HepG2 (cell line): ENCODE results near the gene C5orf24. TPM values are rescaled to one million over a fixed set of nuclear protein-coding genes. Genes with fewer than 3 reads are reported as not detected.

Source experiments
- AHR ChIP-seq: IDR thresholded peaks from 2 replicates; pipeline ENCODE4 v1.6.1; 2018; ENCODE audit warnings: missing genetic modification reagents, missing compliant biosample characterization
- FIP1L1 ChIP-seq: fragments of 200-400 bp; formaldehyde crosslinking; IDR thresholded peaks from 2 replicates; pipeline ENCODE4 v1.6.1; 2018; ENCODE audit warnings: low read depth, mild to moderate bottlenecking, low read length, moderate library complexity, borderline replicate concordance; ENCODE audit not compliant: insufficient read depth
- HMG20A ChIP-seq: IDR thresholded peaks from 2 replicates; pipeline ENCODE4 v1.6.1; 2016; ENCODE audit warnings: borderline replicate concordance
- KAT2B ChIP-seq: fragments of 150-350 bp; IDR thresholded peaks from 2 replicates; pipeline ENCODE4 v1.6.1; 2014; ENCODE audit warnings: low read depth, low read length, borderline replicate concordance
- KLF11 ChIP-seq: IDR thresholded peaks from 2 replicates; pipeline ENCODE4 v1.6.1; 2016; ENCODE audit warnings: missing compliant biosample characterization
- POLR2G ChIP-seq: fragments of 200-400 bp; formaldehyde crosslinking; IDR thresholded peaks from 2 replicates; pipeline ENCODE4 v1.6.1; 2018; ENCODE audit warnings: mild to moderate bottlenecking, low read depth, low read length, moderate library complexity
- RBAK ChIP-seq: sonication (generic); formaldehyde crosslinking; IDR thresholded peaks from 2 replicates; pipeline ENCODE4 v1.5.1; 2020; ENCODE audit warnings: mild to moderate bottlenecking, missing genetic modification reagents
- TBP ChIP-seq: sonication (generic); formaldehyde crosslinking; IDR thresholded peaks from 2 replicates; pipeline ENCODE4 v1.5.0; 2020; ENCODE audit warnings: missing genetic modification reagents
- ZFAT ChIP-seq: sonication (generic); formaldehyde crosslinking; conservative IDR thresholded peaks from 2 replicates; pipeline ENCODE4 v1.8.1; 2023; ENCODE audit warnings: missing genetic modification reagents, inconsistent platforms
- ZNF136 ChIP-seq: sonication (generic); formaldehyde crosslinking; IDR thresholded peaks from 2 replicates; pipeline ENCODE4 v1.8.1; 2022; ENCODE audit warnings: low read depth, mild to moderate bottlenecking, moderate library complexity, missing genetic modification reagents
- ZNF232 ChIP-seq: sonication (generic); formaldehyde crosslinking; IDR thresholded peaks from 2 replicates; pipeline ENCODE4 v1.4.0; 2020; ENCODE audit warnings: missing genetic modification reagents, borderline replicate concordance
- ZNF333 ChIP-seq: sonication (generic); formaldehyde crosslinking; IDR thresholded peaks from 2 replicates; pipeline ENCODE4 v1.4.0; 2020; ENCODE audit warnings: mild to moderate bottlenecking, missing genetic modification reagents, borderline replicate concordance
- ZNF746 ChIP-seq: sonication (generic); formaldehyde crosslinking; IDR thresholded peaks from 2 replicates; pipeline ENCODE4 v1.8.0; 2022; ENCODE audit warnings: mild to moderate bottlenecking, missing genetic modification reagents
- polyA plus RNA-seq, 8 experiments: library from polyadenylated mRNA; depleted of rRNA in 3 of 8; stranded (reverse) in 7 of 8; unstranded in 1 of 8; fragments of >200 nt; fragmentation: Illumina TruSeq in 4 of 8; extraction: Trizol in 4 of 8; gene quantifications; 2 replicates each; pipeline versions ENCODE4 v1.2.1 to v1.2.3, GENCODE V29; 2011 to 2016; ENCODE audit warnings: low read depth in 4 of 8, missing spikeins in 1 of 8, mixed read lengths in 1 of 8; ENCODE audit not compliant: insufficient read depth in 1 of 8
- total RNA-seq, 5 experiments: library from RNA; depleted of rRNA; stranded (reverse); fragments of >200 nt; fragmentation: Illumina TruSeq; extraction: Trizol; gene quantifications; 2 replicates each; pipeline ENCODE4 v1.2.3, GENCODE V29; 2016; ENCODE audit warnings: low read depth in 1 of 5
- TF ChIP-seq, protein P1 (sequence below): IDR thresholded peaks from 2 replicates; pipeline ENCODE4 v1.6.1; 2016
- TF ChIP-seq, protein P2 (sequence below): sonication (generic); formaldehyde crosslinking; IDR thresholded peaks from 2 replicates; pipeline ENCODE4 v1.8.0; 2022; ENCODE audit warnings: mild to moderate bottlenecking, missing genetic modification reagents, borderline replicate concordance
- TF ChIP-seq, protein P3 (sequence below): sonication (generic); formaldehyde crosslinking; IDR thresholded peaks from 2 replicates; pipeline ENCODE4 v1.8.1; 2022; ENCODE audit warnings: low read depth, mild to moderate bottlenecking, missing genetic modification reagents
- TF ChIP-seq, protein P4 (sequence below): sonication (generic); formaldehyde crosslinking; IDR thresholded peaks from 2 replicates; pipeline ENCODE4 v1.9.0; 2021; ENCODE audit warnings: missing genetic modification reagents, borderline replicate concordance

Gene C5orf24
- total and polyA plus RNA-seq, 2 of the 13 experiments (the other 11 are each of a cell fraction or from before 2014, with no cell fraction given) = 34.6 to 41.5 TPM

DNA sequence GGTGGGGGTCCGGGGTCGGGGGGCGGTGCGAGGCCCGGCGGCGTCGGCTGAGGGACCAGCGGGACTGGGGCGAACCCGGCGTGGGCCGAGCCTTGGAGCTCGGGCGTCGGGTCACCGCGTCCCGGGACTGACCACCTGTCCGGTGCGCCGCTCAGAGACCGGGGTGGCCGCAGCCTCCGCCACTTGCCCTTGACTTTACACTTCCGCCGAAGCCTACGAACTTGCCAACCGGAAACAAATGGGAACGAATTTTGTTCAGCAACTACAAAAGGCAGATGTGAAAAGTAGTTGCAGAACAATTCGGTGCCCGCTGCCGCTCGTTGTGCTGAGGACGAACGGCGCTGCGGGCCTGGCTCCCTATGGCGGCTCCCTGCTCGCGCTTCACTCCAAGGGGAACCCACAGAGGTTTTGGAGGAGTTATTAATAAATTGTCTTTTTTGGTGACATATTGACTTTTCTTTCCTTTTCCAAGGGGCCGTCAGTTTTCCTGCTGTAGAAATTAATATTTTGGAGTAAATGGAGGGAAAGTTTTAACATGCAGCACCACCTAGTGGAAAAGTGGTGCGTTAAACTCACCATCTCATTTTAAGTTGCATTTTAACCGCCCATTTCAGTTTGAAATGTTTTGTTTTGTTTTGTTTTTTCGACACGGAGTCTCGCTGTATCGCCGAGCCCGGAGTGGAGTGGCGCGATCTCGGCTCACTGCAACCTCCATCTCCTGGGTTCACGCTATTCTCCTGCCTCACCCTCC lies 59.7 kb downstream of the C5orf24 start (continued):
- TF ChIP-seq, protein P1, sequence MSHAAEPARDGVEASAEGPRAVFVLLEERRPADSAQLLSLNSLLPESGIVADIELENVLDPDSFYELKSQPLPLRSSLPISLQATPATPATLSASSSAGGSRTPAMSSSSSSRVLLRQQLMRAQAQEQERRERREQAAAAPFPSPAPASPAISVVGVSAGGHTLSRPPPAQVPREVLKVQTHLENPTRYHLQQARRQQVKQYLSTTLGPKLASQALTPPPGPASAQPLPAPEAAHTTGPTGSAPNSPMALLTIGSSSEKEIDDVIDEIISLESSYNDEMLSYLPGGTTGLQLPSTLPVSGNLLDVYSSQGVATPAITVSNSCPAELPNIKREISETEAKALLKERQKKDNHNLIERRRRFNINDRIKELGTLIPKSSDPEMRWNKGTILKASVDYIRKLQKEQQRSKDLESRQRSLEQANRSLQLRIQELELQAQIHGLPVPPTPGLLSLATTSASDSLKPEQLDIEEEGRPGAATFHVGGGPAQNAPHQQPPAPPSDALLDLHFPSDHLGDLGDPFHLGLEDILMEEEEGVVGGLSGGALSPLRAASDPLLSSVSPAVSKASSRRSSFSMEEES = peak; percentile 0; the same call in 1 of the 2 replicates
- TF ChIP-seq ZNF746 (peak; percentile 8; the same call in 1 of the 2 replicates), HMG20A (CRISPR knock-in tag) (no peak), KLF11 (no peak), ZNF333 (CRISPR knock-in tag) (no peak), ZFAT (CRISPR knock-in tag) (no peak), KAT2B (no peak), FIP1L1 (no peak), POLR2G (no peak), RBAK (no peak), ZNF232 (0 out of 2 replicates have a peak, but pooled peaks have one; percentile 35), ZNF136 (no peak), TBP (CRISPR knock-in tag) (no peak), AHR (no peak)
- TF ChIP-seq, protein P2, sequence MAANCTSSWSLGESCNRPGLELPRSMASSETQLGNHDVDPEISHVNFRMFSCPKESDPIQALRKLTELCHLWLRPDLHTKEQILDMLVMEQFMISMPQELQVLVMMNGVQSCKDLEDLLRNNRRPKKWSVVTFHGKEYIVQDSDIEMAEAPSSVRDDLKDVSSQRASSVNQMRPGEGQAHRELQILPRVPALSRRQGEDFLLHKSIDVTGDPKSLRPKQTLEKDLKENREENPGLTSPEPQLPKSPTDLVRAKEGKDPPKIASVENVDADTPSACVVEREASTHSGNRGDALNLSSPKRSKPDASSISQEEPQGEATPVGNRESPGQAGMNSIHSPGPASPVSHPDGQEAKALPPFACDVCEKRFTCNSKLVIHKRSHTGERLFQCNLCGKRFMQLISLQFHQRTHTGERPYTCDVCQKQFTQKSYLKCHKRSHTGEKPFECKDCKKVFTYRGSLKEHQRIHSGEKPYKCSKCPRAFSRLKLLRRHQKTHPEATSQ (CRISPR knock-in tag) = peak; percentile 51; the same call in 1 of the 2 replicates
- TF ChIP-seq, protein P3, sequence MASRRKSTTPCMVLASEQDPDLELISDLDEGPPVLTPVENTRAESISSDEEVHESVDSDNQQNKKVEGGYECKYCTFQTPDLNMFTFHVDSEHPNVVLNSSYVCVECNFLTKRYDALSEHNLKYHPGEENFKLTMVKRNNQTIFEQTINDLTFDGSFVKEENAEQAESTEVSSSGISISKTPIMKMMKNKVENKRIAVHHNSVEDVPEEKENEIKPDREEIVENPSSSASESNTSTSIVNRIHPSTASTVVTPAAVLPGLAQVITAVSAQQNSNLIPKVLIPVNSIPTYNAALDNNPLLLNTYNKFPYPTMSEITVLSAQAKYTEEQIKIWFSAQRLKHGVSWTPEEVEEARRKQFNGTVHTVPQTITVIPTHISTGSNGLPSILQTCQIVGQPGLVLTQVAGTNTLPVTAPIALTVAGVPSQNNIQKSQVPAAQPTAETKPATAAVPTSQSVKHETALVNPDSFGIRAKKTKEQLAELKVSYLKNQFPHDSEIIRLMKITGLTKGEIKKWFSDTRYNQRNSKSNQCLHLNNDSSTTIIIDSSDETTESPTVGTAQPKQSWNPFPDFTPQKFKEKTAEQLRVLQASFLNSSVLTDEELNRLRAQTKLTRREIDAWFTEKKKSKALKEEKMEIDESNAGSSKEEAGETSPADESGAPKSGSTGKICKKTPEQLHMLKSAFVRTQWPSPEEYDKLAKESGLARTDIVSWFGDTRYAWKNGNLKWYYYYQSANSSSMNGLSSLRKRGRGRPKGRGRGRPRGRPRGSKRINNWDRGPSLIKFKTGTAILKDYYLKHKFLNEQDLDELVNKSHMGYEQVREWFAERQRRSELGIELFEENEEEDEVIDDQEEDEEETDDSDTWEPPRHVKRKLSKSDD (CRISPR knock-in tag) = no peak
- TF ChIP-seq, protein P4, sequence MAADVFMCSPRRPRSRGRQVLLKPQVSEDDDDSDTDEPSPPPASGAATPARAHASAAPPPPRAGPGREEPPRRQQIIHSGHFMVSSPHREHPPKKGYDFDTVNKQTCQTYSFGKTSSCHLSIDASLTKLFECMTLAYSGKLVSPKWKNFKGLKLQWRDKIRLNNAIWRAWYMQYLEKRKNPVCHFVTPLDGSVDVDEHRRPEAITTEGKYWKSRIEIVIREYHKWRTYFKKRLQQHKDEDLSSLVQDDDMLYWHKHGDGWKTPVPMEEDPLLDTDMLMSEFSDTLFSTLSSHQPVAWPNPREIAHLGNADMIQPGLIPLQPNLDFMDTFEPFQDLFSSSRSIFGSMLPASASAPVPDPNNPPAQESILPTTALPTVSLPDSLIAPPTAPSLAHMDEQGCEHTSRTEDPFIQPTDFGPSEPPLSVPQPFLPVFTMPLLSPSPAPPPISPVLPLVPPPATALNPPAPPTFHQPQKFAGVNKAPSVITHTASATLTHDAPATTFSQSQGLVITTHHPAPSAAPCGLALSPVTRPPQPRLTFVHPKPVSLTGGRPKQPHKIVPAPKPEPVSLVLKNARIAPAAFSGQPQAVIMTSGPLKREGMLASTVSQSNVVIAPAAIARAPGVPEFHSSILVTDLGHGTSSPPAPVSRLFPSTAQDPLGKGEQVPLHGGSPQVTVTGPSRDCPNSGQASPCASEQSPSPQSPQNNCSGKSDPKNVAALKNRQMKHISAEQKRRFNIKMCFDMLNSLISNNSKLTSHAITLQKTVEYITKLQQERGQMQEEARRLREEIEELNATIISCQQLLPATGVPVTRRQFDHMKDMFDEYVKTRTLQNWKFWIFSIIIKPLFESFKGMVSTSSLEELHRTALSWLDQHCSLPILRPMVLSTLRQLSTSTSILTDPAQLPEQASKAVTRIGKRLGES = 0 out of 2 replicates have a peak, but pooled peaks have one; percentile 21
